HepG2 (cell line): Measurements from ENCODE around the gene ANXA2. TPM values are rescaled to one million over a fixed set of nuclear protein-coding genes. Genes with fewer than 3 reads are reported as not detected.

Experiments used
- ATAC-seq: fragments of 200-7000 bp; cut with Tn5 transposase; 3 replicates; pipeline ENCODE4 v1.9.1; 2020; ENCODE audit warnings: mild to moderate bottlenecking, moderate library complexity
- BruUV-seq: library from RNA; stranded (reverse); fragments of 400-500 nt; replicated peaks from 2 replicates; lab custom pipeline; 2021; lab: Mats Ljungman, UMichigan
- CTCF ChIA-PET: fragments of 300-600 bp; formaldehyde crosslinking; extraction: SDS; loops from one replicate; lab custom pipeline; 2021; ENCODE audit warnings: low total read pairs, inconsistent platforms, low intra/inter-chr PET ratio; lab: Yijun Ruan, JAX
- POLR2A ChIA-PET: fragments of 350-600 bp; sonication (Branson Sonifier 250); formaldehyde crosslinking; loops from one replicate; lab custom pipeline; 2020; ENCODE audit warnings: antibody characterized with exemption, inconsistent platforms; lab: Yijun Ruan, JAX
- DNase-seq: peaks from one replicate; pipeline ENCODE4 v3.0.0-alpha.2; 2015; ENCODE audit warnings: low spot score
- FAIRE-seq: peaks from 3 replicates; lab custom pipeline; 2011; peaks lifted over from hg19 to GRCh38; lab: Jason Lieb, UNC
- H2AFZ ChIP-seq: one replicate; pipeline ENCODE4 v1.6.1; 2011; ENCODE audit warnings: low read length, inconsistent platforms
- H3K27ac ChIP-seq: fragments of 300-600 bp; 3 replicates; pipeline ENCODE4 v1.8.0; 2011; ENCODE audit warnings: mixed run types, mild to moderate bottlenecking, mixed read lengths, low read length, inconsistent platforms; ENCODE audit not compliant: insufficient read depth; ENCODE audit errors: extremely low read length
- H3K27me3 ChIP-seq, 2 experiments: fragments of 200-600 bp in 1 of 2; 2 replicates in 1 of 2; 3 replicates in 1 of 2; pipeline versions ENCODE4 v1.6.0 to v1.8.0; 2011; ENCODE audit warnings: low read length in 2 of 2, mild to moderate bottlenecking in 2 of 2, moderate library complexity in 2 of 2, inconsistent platforms in 1 of 2; ENCODE audit not compliant: insufficient read depth in 2 of 2, control insufficient read depth in 1 of 2
- H3K36me3 ChIP-seq, 2 experiments: fragments of 200-600 bp in 1 of 2; replicated peaks in 1 of 2; 2 replicates in 1 of 2; 3 replicates in 1 of 2; pipeline versions ENCODE4 v1.5.1 to v1.8.0; 2011; ENCODE audit warnings: low read length in 2 of 2, inconsistent platforms in 1 of 2; ENCODE audit not compliant: insufficient read depth in 2 of 2, control insufficient read depth in 1 of 2
- H3K4me1 ChIP-seq: 2 replicates; pipeline ENCODE4 v1.5.1; 2012; ENCODE audit warnings: low read length, inconsistent platforms; ENCODE audit not compliant: insufficient read depth
- H3K4me2 ChIP-seq: 2 replicates; pipeline ENCODE4 v1.6.0; 2011; ENCODE audit warnings: low read depth, low read length, inconsistent platforms
- H3K4me3 ChIP-seq, 3 experiments: fragments of 200-600 bp in 1 of 3; sonication (generic), shearing (Covaris generic) in 1 of 3; replicated peaks in 1 of 3; 2 replicates each; pipeline ENCODE4 v1.5.1; 2011 to 2016; ENCODE audit warnings: low read length in 3 of 3, inconsistent platforms in 2 of 3, low read depth in 2 of 3, mild to moderate bottlenecking in 2 of 3, control low read depth in 1 of 3, mixed read lengths in 1 of 3; ENCODE audit not compliant: insufficient read depth in 1 of 3
- H3K79me2 ChIP-seq: one replicate; pipeline ENCODE4 v1.6.1; 2011; ENCODE audit warnings: low read length, inconsistent platforms; ENCODE audit not compliant: insufficient read depth
- H3K9ac ChIP-seq: 2 replicates; pipeline ENCODE4 v1.6.0; 2011; ENCODE audit warnings: mild to moderate bottlenecking, low read depth, low read length, inconsistent platforms; ENCODE audit not compliant: insufficient read depth
- H3K9me3 ChIP-seq: 2 replicates; pipeline ENCODE4 v1.5.1; 2012; ENCODE audit warnings: mild to moderate bottlenecking, low read length
- H4K20me1 ChIP-seq: 2 replicates; pipeline ENCODE4 v1.6.0; 2011; ENCODE audit warnings: inconsistent platforms, mild to moderate bottlenecking, low read length, moderate library complexity; ENCODE audit not compliant: insufficient read depth
- HNF4A ChIP-seq: sonication (generic); formaldehyde crosslinking; IDR thresholded peaks from 2 replicates; pipeline ENCODE4 v1.4.0; 2020; ENCODE audit warnings: missing genetic modification reagents
- ZFP91 ChIP-seq: sonication (generic); formaldehyde crosslinking; IDR thresholded peaks from 2 replicates; pipeline ENCODE4 v1.9.0; 2022; ENCODE audit warnings: missing genetic modification reagents, mild to moderate bottlenecking, borderline replicate concordance
- ZNF251 ChIP-seq: sonication (generic); formaldehyde crosslinking; IDR thresholded peaks from 2 replicates; pipeline ENCODE4 v1.9.0; 2021; ENCODE audit warnings: mild to moderate bottlenecking, missing genetic modification reagents
- ZNF615 ChIP-seq: sonication (generic); formaldehyde crosslinking; IDR thresholded peaks from 2 replicates; pipeline ENCODE4 v1.5.0; 2020; ENCODE audit warnings: mild to moderate bottlenecking, missing genetic modification reagents, borderline replicate concordance
- ZNF710 ChIP-seq: sonication (generic); formaldehyde crosslinking; IDR thresholded peaks from 2 replicates; pipeline ENCODE4 v1.5.0; 2020; ENCODE audit warnings: mild to moderate bottlenecking, missing genetic modification reagents, borderline replicate concordance
- WGBS: methylation state at CpG from one replicate; pipeline ENCODE4 v1.1.6; 2017; ENCODE audit warnings: low lambda C conversion rate; 5-methylcytosine and 5-hydroxymethylcytosine counted together
- in situ Hi-C: cut with HindIII; loops from 2 replicates; pipeline ENCODE4 v1.10.0; 2017; ENCODE audit warnings: low pct_unique_long_range_greater_than_20kb; ENCODE audit not compliant: extremely low pct_ligation_motif_present
- intact Hi-C: fragments of 100-400 bp; cut with micrococcal nuclease; formaldehyde crosslinking; loops from one replicate; pipeline ENCODE4 v1.10.0; 2022; ENCODE audit not compliant: unreplicated experiment
- polyA plus RNA-seq, 8 experiments: library from polyadenylated mRNA; depleted of rRNA in 3 of 8; stranded (reverse) in 7 of 8; unstranded in 1 of 8; fragments of >200 nt; fragmentation: Illumina TruSeq in 4 of 8; extraction: Trizol in 4 of 8; gene quantifications; 2 replicates each; pipeline versions ENCODE4 v1.2.1 to v1.2.3, GENCODE V29; 2011 to 2016; ENCODE audit warnings: low read depth in 4 of 8, missing spikeins in 1 of 8, mixed read lengths in 1 of 8; ENCODE audit not compliant: insufficient read depth in 1 of 8
- total RNA-seq, 5 experiments: library from RNA; depleted of rRNA; stranded (reverse); fragments of >200 nt; fragmentation: Illumina TruSeq; extraction: Trizol; gene quantifications; 2 replicates each; pipeline ENCODE4 v1.2.3, GENCODE V29; 2016; ENCODE audit warnings: low read depth in 1 of 5

ANXA2 gene
- total and polyA plus RNA-seq, 2 of the 13 experiments (the other 11 are each of a cell fraction or from before 2014, with no cell fraction given): 196 to 613 TPM

GRCh38 chr15:60346077-60346476 lies 51.7 kb downstream of the ANXA2 start:
- H3K9ac ChIP-seq: no peak overlapping the region
- intact Hi-C loops: no loop called here
- in situ Hi-C loops: no loop called here

More at GRCh38 chr15:60346077-60346476, 51.7 kb downstream of the ANXA2 start:
- H4K20me1 ChIP-seq: no peaks in the 10 kb centered on the region
- no peaks in the 10 kb centered on the region for H3K79me2 ChIP-seq
- H2AFZ ChIP-seq: no peak overlapping the region
- no peak overlapping the region for H3K4me2 ChIP-seq
- H3K27me3 ChIP-seq: no peaks in the 10 kb centered on the region
- DNase-seq (no peak), ATAC-seq (no peak), FAIRE-seq (no peak)
- BruUV-seq: no TSS peak
- H3K4me3 ChIP-seq: no peak overlapping the region
- peaks cover 21 to 32% of the 10 kb centered on the region in 2 experiments for H3K36me3 ChIP-seq
- 94% methylated on average over 3 of the region's 3 CpGs for WGBS
- ChIA-PET CTCF (no interaction called here), POLR2A (no interaction called here)
- H3K9me3 ChIP-seq: no peaks in the 10 kb centered on the region
- TF ChIP-seq ZFP91: no peak
- TF ChIP-seq HNF4A (CRISPR knock-in tag): no peak
- no peak for TF ChIP-seq ZNF710 (CRISPR knock-in tag)
- TF ChIP-seq ZNF251 (CRISPR knock-in tag): no peak
- TF ChIP-seq ZNF615: no peak
- H3K4me1 ChIP-seq: peaks cover 1% of the 10 kb centered on the region
- H3K27ac ChIP-seq: no peak overlapping the region
